A673 (cell line): Measurements from ENCODE around the gene DCLK1.

ENCODE experiments used
- EZH2 ChIP-seq: fragments of 200-600 bp; sonication (generic); IDR thresholded peaks from 2 replicates; pipeline ENCODE4 v1.6.1; 2017; ENCODE audit warnings: borderline replicate concordance, low read depth, mild to moderate bottlenecking, mixed read lengths, antibody characterized with exemption, low read length; ENCODE audit not compliant: poor library complexity, severe bottlenecking
- TF ChIP-seq, protein P1 (sequence below): fragments of 300-800, 200-600 bp; sonication (generic); conservative IDR thresholded peaks from 2 replicates; pipeline ENCODE4 v1.5.1; 2017; ENCODE audit warnings: low read depth, mild to moderate bottlenecking, antibody characterized with exemption, low read length, moderate library complexity, mixed read lengths

DNA sequence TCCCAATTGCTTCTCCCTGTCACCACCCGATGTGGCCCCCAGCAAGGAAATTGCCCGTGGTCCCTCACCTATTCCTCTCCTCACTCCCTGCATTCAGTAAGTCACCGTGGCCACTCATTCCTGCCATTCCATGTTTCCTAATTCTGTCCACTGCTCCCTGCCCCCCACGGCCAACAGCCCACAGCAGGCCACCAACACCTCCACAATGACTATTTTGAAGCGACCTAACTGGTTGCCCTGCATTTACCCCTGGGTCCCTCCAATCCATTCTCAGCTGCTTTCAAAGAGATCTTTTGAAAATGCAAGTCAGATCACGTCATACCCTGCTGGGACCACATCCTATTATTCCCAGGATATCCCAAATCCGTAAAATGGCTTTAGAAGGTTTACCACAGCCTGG is 210.4 kb downstream of the DCLK1 start:
- TF ChIP-seq, protein P1, sequence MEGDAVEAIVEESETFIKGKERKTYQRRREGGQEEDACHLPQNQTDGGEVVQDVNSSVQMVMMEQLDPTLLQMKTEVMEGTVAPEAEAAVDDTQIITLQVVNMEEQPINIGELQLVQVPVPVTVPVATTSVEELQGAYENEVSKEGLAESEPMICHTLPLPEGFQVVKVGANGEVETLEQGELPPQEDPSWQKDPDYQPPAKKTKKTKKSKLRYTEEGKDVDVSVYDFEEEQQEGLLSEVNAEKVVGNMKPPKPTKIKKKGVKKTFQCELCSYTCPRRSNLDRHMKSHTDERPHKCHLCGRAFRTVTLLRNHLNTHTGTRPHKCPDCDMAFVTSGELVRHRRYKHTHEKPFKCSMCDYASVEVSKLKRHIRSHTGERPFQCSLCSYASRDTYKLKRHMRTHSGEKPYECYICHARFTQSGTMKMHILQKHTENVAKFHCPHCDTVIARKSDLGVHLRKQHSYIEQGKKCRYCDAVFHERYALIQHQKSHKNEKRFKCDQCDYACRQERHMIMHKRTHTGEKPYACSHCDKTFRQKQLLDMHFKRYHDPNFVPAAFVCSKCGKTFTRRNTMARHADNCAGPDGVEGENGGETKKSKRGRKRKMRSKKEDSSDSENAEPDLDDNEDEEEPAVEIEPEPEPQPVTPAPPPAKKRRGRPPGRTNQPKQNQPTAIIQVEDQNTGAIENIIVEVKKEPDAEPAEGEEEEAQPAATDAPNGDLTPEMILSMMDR: no peak
- no peak for TF ChIP-seq EZH2
